ENCODE measurements around the gene ODC1.
"Not testable (repeated sequence)": the region's sequence is repeated elsewhere in the genome, so short reads cannot be mapped to it uniquely, and the experiment has no call there.

Gene ODC1

DNA sequence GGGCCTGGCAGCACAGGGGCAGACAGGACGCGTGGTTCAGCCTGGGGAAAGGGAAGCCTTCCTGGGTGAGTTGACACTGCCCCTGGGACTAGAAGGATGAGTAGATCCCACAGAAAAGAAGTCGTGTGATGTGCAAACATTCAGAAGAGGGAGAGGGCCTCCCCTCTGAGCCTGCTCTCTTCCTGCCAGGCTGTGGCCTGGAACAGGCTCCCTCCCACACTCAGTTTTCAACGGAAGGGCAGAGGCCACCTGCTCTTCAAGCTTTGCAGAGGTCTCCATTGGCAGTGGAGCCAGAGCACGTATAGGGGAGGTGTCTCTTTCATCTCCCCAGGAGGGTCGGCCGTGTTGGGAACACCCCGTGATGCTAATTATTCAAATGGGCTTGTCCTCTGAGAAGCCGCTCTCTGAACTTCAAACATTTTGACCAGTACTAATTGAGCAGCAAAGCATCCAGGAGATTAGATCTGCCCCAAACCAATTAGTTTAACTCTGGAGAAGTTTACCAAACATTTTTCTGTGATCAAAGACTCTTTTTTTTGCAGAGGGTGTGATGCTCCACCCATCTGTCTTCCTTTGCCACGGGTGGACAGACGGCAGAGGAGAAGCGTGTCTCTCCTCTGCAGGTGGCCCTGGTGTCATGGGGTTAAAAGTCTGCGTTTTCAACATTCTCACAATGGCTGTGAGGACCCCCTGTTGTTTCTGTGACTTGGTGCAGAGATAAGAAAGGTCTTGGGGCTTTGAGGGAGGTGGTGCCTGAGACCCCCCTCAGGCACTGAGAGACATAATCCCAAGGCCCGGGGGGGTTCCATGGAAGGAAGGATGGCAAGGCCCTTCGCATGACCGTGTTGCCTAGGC lies 29.5 kb upstream of the ODC1 start:
- no peak for DNase-seq

DNA sequence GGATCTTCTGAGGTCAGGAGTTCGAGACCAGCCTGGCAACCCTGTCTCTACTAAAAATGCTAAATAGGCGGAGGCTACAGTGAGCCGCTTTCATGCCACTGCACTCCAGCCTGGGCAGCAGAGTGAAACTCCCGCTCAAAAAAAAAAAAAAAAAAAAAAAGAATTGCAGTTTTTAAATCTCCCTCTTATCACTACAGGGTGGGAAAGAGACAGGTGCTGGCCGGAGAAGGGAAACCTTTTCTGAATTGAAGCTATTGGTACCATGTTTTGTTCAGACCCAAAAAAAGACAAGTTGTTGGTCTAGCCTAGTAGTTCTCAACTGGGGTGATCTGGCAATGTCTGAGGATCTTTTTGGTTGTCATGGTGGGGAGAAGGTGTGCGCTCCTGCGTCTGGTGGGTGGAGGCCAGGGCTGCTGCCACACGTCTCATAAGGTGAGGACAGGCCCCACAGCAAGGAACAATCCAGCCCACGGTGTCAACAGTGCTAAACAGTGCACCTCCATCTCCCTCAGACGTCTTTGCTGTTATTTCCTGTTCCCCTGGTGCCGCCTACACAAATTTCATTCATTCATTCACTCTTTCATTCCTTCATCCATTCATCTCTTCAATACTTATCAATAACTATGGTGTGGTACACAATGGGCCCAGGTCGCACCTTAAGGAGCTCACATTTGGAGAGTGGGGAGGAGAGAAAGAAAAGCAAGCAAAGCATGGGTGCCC lies 28.8 kb upstream of the ODC1 start:
- no peak for DNase-seq

DNA sequence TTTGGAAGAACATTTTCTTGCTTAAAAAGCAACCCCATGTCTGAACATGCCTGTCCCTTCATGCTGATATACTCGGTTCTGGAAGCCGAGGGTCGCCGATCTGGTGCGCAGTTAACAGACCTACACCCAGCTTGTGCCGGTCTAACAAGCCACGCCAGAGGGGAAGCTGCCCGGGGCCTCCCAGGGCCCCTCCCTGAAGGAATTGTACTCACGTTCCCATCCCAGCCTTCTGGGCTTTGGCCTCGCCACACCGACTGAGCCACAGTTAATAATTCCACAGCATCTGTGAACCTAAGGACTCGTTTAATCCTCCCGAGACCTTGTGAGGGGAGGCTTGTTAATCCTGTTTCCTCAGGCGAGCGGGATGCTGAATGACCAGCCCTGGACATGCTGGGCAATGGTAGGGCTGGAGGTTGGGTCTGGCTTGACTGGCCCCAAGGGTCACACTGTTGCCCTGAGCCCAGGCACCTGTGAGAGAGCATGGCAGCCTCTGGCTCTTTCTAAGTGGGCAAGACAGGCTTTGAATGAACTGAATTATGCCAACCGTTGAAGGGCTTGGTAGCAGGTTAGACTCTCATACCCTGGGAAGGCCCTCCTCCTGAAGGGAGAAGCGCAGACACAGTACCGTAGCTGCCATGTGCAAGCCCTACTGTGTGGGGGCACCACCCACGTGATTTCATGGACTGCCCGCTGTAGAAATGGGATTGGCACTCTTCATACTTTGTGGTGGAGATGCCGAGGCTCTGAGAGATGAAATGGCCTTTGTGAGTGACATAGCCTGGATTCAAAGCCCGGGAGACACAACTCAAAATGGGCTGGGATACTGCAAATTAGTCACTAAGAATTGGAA lies 27.9 kb upstream of the ODC1 start:
- DNase-seq, result no peak

DNA sequence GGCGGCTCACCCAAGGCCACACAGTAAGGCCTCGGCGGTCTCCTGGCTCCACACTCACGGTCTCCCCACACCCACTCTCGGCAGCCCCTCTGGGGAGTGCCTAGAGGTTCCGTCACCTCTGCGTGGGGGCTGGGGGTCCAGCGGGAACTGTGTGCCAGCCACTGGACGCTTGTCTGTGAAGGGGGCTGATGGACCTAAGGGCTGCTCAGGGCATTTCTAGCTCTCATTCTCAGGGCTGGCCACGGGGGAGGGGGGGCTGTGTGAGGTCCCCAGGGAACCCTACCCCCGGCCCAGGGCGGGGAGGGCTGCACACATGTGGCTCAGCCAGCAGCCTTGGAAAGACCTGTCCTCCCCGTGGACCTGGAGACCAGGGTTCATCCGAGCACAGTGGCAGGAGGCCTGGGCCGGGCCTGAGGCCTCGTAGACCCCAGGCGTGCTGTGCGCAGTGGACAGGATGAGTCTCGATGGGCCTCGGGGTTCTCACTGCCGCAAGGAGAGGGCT lies 27.1 kb upstream of the ODC1 start:
- DNase-seq, result no peak

DNA sequence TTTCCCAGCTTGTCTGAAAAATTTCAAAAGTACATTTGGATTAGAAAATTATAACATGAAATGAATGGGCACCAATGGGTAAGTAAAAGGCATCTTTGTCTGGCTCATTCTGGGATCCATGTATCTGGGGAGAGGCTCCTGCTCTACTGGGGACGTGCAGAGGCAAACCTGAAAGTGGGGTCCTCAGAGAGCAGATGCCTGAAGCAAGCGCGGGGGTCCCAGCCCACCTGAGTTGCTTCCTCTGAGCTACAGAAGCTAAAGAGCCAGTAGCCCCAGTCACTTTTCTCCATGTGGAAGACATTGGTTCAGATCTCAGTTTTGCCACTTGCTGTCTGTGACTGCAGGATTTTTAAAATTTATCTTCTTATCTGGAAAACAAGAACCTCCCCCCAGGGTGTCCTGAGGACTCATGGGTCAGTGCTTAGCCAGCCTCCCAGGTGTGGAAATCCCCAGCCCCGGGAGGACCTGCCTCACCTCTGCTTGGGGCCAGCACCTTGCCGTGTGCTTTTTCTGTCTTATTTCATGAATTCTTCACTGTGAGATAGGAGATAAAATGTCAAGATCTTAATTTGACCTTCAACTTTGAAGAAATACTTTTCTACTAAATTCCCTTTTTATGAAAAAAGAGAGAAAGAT lies 25.1 kb upstream of the ODC1 start:
- DNase-seq, result no peak

DNA sequence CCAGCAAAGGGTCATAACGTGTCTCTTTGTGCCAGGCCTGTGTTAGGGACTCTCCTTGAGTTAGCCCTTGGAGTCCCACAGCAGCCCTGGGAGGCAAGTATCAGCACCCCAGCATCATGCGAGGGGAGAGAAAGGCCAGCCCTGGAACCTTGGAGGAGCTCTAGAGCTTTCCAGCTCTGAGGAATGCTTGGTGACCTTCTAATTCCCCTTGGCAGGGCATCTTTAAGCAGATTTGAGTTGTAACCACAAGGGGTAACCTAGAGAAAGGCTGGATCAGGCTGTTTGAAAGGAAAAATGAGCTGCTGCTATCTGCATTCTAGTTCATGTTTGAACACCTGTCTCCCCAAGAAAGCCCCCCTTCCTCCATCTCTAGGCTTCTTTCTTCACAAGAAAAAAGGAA lies 23.8 kb upstream of the ODC1 start:
- no peak for DNase-seq

DNA sequence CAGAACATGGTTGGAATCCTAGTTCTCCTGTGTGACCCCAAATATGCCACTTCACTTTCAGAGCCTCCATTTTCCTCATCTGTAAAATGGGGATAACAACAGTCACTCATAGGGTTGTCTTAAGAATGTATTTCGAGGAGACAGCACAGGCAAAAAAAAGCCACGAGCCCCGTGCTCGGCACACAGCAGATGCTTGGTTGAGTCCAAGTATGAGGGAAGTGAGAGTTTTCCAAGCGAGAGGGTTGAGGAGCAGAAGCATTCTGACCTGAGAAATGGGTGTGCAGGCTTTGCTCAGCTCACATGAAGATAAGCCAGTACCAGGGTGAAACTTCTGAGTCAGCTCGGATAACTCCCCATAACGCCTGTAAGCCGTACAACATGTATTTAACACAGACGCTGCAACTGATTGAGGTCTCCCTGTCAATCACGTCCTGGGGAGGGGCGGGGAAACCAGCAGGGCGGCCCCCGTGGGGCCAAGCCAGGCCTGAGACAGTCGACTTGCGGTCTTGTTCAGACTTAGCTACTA lies 23.0 kb upstream of the ODC1 start:
- no peak for DNase-seq

DNA sequence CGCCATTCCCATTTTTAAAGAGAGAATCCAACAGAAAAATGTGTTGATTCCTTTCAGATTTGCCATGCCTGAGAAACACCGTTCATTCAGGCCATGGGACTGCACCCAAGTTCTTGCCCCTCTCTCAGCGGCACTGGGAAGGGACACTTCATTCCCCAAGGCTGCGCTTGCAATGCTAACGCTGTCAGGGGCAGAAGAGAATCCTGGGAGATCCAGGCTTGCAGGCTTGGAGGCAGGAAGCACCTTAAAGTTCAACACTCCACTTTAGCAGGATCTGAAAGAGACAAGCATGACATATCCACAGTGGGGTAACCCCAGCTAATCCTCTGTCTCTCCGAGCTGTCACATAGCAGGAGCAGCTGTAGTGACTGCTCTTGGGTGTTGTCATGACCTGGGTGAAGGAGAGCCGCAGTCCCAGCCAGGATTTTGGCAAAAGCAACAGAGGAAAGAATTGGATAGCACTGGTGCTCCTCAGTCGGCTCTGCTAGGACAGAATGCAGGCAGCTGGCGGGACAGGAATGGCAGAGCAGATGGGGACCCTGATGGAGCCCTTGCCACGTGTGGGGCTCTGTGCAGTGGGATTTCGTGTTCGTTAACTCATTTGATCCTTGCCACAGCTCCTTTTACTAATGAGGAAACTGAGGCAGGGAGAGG lies 22.0 kb upstream of the ODC1 start:
- DNase-seq, result no peak

DNA sequence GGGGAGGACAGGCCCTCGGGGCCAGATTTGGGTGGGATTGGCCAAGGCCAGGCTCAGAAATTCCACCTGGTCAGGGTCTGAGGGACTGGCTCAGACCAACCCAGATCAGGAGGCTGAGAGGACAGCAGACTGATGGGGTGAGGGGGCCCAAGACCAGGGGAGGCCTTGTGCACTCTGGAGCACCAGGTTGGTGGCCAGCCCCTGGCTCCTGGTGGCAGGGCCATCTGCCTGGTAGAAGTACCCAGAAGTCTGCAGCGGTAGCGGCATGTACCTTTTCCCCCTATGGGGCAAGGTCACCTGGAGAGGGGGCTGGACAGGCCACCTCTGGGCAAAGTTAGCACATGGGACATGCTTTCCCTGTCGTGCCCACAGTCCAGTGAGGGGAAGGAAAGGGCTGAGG lies 21.2 kb upstream of the ODC1 start:
- no peak for DNase-seq

DNA sequence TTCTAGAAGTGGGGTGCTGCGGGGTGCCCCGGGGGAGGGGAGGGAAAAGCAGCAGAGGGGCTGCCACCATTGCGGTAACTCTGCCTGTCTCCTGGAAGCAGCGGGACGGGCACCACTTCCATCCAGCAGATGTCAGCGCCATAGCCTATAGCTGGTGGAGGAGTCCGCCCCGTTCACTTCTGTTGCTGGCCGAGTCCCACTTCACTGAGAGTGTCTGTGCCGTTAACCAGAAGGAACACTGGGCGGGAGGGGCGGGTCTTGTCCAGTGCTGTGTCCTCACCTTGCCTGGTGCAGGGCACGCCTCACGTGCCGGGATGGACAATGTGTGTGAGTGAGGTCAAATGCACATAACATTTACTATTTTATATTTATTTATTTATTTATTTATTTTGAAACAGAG lies 19.3 kb upstream of the ODC1 start:
- DNase-seq, result no peak

DNA sequence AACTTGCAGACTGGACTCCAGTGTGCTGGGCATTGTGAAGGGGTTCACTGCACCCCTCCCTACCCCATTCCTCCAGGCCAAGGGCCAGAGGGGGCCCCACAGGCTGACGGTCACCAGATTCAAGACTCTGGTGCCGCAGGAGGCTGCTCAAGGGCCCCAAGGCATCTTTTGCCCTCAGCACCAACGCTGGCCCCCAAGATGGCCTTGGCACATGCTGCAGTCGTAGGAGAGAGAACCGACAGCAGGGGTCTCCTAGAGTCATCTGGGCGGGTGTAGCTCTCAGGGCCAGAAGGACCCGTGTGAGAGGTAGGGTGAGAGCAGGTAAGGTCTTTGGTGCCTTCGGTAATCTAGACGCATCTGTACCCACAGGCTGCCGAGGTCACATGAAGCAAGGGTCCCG lies 18.7 kb upstream of the ODC1 start:
- DNase-seq, result no peak

DNA sequence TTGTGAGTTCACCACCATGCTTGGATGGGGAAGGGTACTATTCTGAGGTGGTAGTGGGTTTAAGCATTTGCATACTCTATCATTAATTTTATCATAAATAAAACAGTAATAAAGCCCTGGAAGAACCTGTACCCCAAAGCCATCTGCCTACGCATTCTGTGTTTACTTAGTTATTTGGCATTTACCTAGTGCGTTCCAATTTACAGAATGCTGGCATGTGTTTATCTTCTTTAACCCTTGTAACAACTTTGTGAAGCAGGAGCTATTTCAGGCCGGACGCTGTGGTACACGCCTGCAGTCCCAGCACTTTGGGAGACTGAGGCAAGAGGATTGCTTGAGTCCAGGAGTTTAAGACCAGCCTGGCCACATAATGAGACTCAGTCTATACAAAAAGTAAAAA lies 17.8 kb upstream of the ODC1 start:
- DNase-seq, result no peak

DNA sequence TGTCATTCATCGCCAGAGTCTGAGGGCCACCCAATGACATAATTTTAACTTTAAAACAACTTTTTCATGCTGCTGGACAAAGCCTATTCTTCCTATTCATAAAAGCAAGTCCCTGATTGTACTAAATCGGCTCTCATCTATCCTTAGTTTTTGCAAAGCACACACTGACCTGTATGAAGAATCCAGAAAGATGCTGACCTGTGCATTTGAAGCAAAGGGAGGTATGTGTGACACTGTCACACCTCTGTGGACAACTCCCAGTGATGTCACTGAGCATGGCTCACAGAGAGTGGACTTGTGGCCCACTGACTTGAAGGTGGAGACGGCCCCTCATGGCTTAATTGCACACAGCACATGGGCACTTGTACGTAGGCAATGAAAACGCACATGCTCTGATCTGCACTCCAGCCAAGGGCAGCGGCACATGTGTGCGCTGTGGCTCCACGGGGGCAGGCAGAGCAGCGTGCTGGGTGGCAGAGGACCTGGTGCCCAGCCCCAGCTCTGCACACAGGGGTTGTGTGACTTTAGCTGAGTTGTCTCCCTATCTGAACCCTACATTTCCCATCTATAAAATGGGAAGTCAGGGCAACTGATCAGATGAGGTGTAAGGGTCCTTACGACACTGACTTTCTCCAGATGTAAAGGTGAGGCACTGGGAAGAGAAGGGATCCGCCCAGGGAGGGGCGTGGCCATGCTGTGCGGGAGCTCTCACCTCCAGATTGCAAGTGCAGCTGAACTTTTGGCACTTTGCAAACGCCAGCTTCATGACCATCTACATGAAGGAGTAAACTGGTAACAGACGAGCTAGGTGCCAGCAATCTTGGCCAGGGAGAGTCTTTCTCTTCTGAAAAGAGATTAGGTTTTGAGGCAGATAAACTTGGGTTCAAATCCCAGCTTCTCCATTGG lies 14.3 kb upstream of the ODC1 start:
- no peak for DNase-seq

DNA sequence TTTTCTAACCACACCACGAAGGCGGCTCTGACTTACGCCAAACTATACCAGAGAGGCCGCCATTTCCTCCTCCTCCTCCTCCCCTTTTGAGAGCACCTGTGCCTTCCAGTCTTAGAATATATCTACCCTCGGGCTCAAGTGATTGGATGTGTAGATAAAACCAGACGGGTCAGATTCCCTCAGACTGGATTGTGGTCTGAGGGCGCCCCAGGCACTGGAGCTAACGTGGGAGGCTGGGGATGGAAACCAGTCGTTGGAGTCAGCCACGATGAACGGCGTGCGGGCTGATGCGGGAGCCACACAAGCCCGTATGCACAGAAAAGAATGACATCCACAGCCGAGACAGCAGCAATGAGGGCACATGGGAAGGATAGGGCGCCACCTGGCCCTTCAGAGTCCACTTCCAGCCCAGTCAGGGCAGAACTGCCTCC lies 12.3 kb upstream of the ODC1 start:
- no peak for DNase-seq

DNA sequence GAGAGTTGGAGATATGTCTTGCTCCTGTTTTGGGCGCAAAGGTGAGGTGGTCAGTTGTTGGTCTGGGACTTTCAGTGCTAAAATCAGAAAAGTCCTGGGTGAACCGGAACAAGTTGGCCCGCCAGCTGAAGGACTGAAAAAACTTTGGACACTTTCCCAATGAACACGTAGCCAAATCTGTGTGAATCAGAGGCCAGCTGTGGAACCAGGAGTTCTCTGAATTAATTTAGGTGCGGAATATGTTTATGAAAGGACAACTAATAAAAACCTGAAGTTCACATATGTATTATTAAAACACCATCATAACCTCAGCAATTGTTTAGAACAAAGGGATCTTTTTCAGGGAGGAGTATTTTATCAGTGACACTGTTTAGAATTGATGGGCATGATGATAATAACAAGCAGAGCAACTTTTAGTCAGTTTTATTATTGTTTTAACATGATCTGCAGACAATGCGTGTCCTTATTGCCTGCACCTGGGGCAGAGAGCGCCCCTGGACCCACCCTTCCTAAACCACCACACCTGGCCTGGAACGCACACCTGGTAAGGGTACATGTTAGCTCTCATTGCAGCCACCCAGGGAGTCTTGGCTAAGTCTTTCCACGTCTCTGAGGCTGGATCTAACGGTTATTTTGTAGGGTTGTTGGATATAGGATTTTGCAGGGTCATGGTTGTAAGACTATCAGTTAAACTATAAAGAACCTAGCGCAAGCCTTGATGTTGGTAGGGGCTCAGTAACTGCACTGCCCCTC lies 9.9 kb upstream of the ODC1 start:
- no peak for DNase-seq

DNA sequence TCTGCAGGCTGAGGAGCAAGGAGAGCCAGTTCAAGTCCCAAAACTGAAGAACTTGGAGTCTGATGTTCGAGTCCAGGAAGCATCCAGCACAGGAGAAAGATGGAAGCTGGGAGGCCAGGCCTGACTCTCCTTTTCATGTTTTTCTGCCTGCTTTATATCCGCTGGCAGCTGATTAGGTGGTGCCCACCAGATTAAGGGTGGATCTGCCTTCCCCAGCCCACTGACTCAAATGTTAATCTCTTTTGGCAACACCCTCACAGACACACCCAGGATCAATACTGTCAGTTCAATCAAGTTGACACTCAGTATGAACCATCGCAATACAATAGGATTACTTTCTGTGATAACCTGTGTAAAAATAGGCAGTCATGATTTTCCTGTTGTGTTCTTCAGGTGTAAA lies 9.1 kb upstream of the ODC1 start:
- not testable (repeated sequence) for DNase-seq

DNA sequence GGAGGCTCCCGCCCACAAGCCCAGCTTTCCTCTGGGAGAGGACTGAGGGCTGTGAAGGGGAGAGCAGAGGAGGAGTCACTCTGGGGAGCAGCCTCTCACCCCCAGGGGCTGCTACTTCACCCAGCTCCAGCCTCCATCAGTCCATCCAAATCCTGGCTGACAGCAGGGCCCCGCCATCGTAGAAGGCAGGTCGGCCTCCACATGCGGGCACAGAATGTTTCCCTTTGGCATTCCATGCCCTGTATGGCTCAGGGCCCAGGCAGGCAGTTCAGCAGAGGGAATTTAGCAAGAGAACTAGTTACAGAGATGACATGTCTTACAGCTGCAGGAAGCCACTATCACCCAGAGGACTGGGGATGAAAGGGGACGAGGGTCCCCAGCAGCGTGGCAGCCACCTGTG lies 6.4 kb upstream of the ODC1 start:
- DNase-seq, result no peak

DNA sequence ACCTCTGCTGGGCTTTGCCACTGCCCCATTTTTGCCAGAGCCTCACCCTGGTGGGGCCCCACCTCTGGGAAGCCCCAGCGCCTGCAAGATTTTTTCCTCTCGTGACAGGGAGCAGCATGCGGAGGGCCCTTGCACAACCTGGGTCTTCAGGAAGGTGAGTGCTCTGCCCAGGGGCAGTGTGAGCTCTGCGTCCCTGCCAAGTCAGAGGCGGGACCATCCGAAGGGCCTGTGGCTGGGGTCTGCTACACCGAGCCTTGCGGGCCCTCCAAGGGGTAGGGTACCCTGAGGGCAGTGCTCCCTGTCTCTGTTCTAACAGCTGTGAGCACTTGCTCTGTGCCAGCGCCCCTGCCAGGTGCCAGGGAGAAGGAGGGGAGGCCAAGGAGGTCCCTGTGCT lies 5.8 kb upstream of the ODC1 start:
- no peak for DNase-seq

DNA sequence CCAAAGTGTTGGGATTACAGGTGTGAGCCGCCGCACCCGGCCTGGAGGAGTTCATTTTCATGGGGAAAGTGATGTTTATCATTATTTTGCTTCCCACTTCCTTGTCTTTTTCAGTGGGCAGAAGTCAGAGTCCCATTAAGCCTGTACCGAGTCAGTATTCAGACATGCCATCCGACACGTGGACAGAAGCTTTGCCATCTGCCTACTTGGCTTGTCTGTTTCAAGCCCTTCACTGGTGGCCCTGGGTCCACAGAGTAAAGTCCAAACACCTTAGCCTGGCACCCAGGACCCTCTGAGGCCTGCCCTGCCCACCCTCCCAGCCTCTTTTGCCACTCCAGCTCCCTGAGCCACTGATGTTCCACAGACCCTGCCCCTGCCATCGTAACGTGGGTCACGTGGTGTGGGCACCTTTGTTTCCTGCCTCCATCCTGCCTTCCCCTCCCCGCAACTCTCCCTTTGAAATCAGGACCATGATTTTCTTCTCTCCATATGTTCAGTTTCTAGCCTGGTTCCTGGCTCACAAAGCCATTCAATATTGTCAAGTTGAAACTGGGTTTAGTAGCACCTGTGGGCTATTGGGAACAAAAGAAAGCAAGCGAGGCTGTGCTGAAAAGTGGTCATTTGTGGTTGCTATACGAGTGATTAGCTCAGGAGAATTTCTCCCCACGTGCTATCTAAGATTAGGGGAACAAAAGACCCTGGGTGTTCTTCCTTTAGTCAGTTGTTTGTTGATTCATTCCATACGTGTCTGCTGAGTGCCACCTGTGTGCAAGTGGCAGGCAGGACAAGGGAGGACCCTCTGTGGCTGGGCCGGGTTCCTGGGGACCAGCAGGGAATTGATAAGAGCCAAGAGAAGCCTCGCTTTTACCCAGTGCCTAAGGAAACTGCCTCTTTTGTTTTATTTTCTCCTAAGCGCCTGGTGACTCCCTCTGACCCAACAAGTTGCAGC lies 5.1 kb upstream of the ODC1 start:
- DNase-seq, result no peak
